Adrenal gland (tissue), 12 donors: ENCODE measurements around the gene CCDC197. TPM values are rescaled to one million over a fixed set of nuclear protein-coding genes. Genes with fewer than 3 reads are reported as not detected.
A peak's percentile ranks its signal among the peaks of the same experiment; 100 is the strongest.

ENCODE experiments used
- DNase-seq, 7 donors: peaks; one replicate each; pipeline ENCODE4 v3.0.0-alpha.2; 2019 to 2020
- H3K27ac ChIP-seq, 5 donors: fragments of 200-600 bp; sonication (generic) in 4 of 5; 1 replicate in 3 of 5; 2 replicates in 2 of 5; pipeline versions ENCODE4 v1.5.1 to v1.8.0; 2016 to 2020; ENCODE audit warnings: mild to moderate bottlenecking in 1 of 5
- H3K27me3 ChIP-seq: fragments of 200-600 bp; 2 replicates; pipeline ENCODE4 v1.8.0; 2021
- H3K36me3 ChIP-seq, 2 donors: fragments of 200-600 bp; replicated peaks in 1 of 2; 1 replicate in 1 of 2; 2 replicates in 1 of 2; pipeline versions ENCODE4 v1.5.1 to v1.8.0; 2018 to 2022
- H3K4me1 ChIP-seq, 2 donors: fragments of 200-600 bp; replicated peaks in 1 of 2; 1 replicate in 1 of 2; 2 replicates in 1 of 2; pipeline versions ENCODE4 v1.5.1 to v1.8.0; 2018 to 2021
- H3K4me3 ChIP-seq, 4 donors: fragments of 200-600 bp; sonication (generic) in 3 of 4; one replicate each; pipeline ENCODE4 v1.5.1; 2016 to 2018
- H3K9me3 ChIP-seq, 3 donors: fragments of 200-600 bp; sonication (generic) in 1 of 3; replicated peaks in 1 of 3; 1 replicate in 2 of 3; 2 replicates in 1 of 3; pipeline versions ENCODE4 v1.5.1 to v1.8.0; 2016 to 2021
- POLR2A ChIP-seq, 2 donors: fragments of 450-650 bp; IDR thresholded peaks; one replicate each; pipeline ENCODE4 v1.6.1; 2017; ENCODE audit warnings: antibody characterized with exemption in 2 of 2, mild to moderate bottlenecking in 2 of 2, moderate library complexity in 1 of 2
- WGBS, 4 donors: extraction: QIAGEN DNeasy Blood & Tissue Kit in 2 of 4; methylation state at CpG; one replicate each; pipeline versions ENCODE4 v1.1.5 to v1.1.7; 2013 to 2017; 5-methylcytosine and 5-hydroxymethylcytosine counted together
- intact Hi-C, 2 donors: fragments of 100-400 bp; cut with DNase I; formaldehyde crosslinking; loops; one replicate each; pipeline versions ENCODE4 v1.14.1 to v1.15.0; 2022 to 2023
- polyA plus RNA-seq, 3 donors: library from polyadenylated mRNA; stranded (reverse); fragments of 200-250 nt in 2 of 3; fragments of 350-450 nt in 1 of 3; fragmentation: Illumina TruSeq in 1 of 3; extraction: RNeasy Lipid Tissue Mini Kit (QIAGEN cat#74804) in 1 of 3; gene quantifications; one replicate each; pipeline ENCODE4 v1.2.3, GENCODE V29; 2013 to 2014
- total RNA-seq, 9 donors: library from RNA; depleted of rRNA in 4 of 9; stranded (reverse); fragments of >200 nt in 4 of 9; fragments of 120-200 nt in 1 of 9; fragmentation: NEBNext Ultra II Directional in 1 of 9; extraction: Animal tissue kit (Norgen Biotek cat#: 25700) in 1 of 9; gene quantifications; one replicate each; pipeline versions ENCODE4 v1.1.0 to v1.2.4, GENCODE V29; 2013 to 2023
- TF ChIP-seq, protein P1 (sequence below), 6 experiments: fragments of 450-650 bp in 4 of 6; fragments of 200-600 bp in 2 of 6; sonication (generic) in 1 of 6; IDR thresholded peaks; 1 replicate in 5 of 6; 2 replicates in 1 of 6; pipeline versions ENCODE4 v1.5.1 to v1.8.0; 2016 to 2021; ENCODE audit warnings: antibody characterized with exemption in 6 of 6, mild to moderate bottlenecking in 2 of 6, moderate library complexity in 1 of 6
- donor health status: healthy with polysubstance abuse.
- donor health status: Bipolar disorder and iron deficiency.
- donor health status: DM: yes; HTN: yes; CAD: no.
- donor health status: DM: no; HTN: no; CAD: no.
- donor health status: DM: no; HTN: no; CAD: no.
- donor health status: DM: yes; HTN: yes; CAD: no.

Gene CCDC197
- total and polyA plus RNA-seq, 12 donors: not detected

DNA sequence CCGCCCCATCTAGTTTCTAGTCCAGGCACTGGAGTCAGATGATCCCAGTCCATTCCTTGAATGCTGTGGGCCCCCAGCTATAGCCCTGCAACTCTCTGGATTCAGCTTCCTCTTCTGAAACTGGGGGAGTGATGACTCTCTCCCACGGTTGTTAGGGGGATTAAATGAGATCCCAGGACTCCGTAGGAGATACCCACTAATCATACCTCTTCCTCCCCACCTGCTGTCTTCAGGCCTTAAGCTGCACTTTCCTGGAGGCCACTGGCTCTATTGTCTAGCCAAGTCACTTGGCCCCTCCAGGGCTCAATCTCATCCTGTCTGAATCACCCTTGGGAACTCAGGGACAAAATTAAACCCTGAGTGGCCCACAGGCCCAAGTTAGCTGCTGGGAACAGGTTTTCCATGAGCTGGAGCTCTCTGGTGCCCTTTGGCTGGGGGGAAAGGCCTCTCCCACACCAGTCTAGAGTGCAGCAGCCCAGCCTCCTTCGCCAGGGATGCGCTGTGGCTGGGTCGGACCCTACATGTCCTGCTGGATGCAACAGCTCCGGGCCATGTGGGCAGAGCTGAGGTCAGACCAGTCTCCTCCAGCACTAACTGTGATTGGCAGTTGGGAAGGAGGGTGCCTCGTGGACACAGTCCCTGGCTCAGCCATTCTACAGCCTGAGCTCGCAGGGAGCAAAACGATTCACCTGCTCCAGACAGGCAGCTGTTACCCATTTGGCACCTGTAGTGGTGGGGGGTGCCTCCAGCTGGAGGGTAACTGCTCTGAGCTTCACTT is 14.7 kb upstream of the CCDC197 start:
- H3K36me3 ChIP-seq: no peaks in the 10 kb centered on the region
- no peak overlapping the region for H3K4me3 ChIP-seq
- DNase-seq: no peak
- TF ChIP-seq, protein P1, sequence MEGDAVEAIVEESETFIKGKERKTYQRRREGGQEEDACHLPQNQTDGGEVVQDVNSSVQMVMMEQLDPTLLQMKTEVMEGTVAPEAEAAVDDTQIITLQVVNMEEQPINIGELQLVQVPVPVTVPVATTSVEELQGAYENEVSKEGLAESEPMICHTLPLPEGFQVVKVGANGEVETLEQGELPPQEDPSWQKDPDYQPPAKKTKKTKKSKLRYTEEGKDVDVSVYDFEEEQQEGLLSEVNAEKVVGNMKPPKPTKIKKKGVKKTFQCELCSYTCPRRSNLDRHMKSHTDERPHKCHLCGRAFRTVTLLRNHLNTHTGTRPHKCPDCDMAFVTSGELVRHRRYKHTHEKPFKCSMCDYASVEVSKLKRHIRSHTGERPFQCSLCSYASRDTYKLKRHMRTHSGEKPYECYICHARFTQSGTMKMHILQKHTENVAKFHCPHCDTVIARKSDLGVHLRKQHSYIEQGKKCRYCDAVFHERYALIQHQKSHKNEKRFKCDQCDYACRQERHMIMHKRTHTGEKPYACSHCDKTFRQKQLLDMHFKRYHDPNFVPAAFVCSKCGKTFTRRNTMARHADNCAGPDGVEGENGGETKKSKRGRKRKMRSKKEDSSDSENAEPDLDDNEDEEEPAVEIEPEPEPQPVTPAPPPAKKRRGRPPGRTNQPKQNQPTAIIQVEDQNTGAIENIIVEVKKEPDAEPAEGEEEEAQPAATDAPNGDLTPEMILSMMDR (IDR thresholded peaks at IDR 0.05): no peak
- TF ChIP-seq POLR2A (IDR thresholded peaks at IDR 0.05): no peak
- H3K9me3 ChIP-seq: no peaks in the 10 kb centered on the region
- WGBS, 4 donors: 78 to 91% (median 87%) methylated on average over 6 to 10 of the region's 10 CpGs
- H3K27ac ChIP-seq: no peak overlapping the region
- intact Hi-C loops: no loop called here
- no peaks in the 10 kb centered on the region for H3K4me1 ChIP-seq
- H3K27me3 ChIP-seq: no peaks in the 10 kb centered on the region

DNA sequence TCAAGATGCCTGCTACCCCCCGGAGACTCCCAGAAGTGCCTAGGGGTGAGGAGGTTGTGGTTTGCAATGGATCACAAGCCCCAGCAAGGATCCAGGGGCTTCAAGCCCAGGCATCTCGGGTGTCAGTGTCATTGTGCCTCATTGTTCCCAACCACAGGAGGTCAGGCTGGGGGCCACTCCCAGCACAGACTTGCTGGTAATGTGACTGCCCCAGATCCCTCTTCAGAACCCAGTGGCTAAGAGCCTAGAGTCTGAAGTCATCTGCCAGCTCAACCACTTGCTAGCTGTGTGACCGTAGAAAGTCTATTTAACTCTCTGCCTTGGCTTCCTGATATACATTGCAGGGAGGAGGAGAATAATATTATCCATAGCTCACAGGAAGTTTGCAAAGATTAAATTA is 13.0 kb upstream of the CCDC197 start:
- no peaks in the 10 kb centered on the region for H3K4me1 ChIP-seq

DNA sequence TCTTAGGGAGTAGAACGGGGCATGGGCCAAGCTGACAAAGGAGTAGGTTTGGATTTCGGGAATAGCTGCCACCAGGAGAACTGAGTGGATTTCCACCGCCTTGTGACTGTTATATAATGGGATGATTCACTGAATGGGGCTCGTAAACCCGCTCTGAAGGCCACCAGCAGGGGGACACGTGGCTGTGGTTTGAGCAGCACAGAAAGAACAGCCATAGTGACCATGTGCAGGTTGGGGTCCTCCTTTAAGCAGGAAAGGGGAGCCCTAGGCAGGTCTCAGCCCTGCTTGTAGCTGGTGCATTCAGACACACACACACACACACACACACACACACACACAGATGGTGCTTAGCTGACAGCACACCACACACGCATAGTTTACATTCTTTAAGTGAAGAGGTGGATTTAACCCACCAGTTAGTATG is 12.1 kb upstream of the CCDC197 start:
- no peak for TF ChIP-seq POLR2A (IDR thresholded peaks at IDR 0.05)
- TF ChIP-seq, protein P1 (IDR thresholded peaks at IDR 0.05): peak; percentile 24 to 87 (median 71)
- Histone ChIP-seq H3K36me3 (no peaks in the 10 kb centered on the region), H3K4me1 (no peaks in the 10 kb centered on the region), H3K9me3 (no peaks in the 10 kb centered on the region), H3K4me3 (no peak overlapping the region), H3K27me3 (no peaks in the 10 kb centered on the region), H3K27ac (peak overlapping the region in 2 of 5 donors; percentile 60 to 89)
- WGBS, 4 donors: 32 to 36% (median 34%) methylated on average over 6 to 7 of the region's 7 CpGs
- intact Hi-C loops: no loop called here
- peak; percentile 87 to 93 (median 90) for DNase-seq

More for the DNA sequence above, 13.0 kb upstream of the CCDC197 start:
- no peaks in the 10 kb centered on the region for H3K27me3 ChIP-seq
- intact Hi-C loops: no loop called here
- no peak for TF ChIP-seq POLR2A (IDR thresholded peaks at IDR 0.05)
- TF ChIP-seq, protein P1 (IDR thresholded peaks at IDR 0.05): no peak
- no peak overlapping the region for H3K27ac ChIP-seq
- no peaks in the 10 kb centered on the region for H3K9me3 ChIP-seq
- DNase-seq: no peak
- 80 to 94% (median 87%) methylated on average over 1 to 3 of the region's 3 CpGs for whole genome bisulfite sequencing, 4 donors
- no peaks in the 10 kb centered on the region for H3K36me3 ChIP-seq
- no peak overlapping the region for H3K4me3 ChIP-seq

DNA sequence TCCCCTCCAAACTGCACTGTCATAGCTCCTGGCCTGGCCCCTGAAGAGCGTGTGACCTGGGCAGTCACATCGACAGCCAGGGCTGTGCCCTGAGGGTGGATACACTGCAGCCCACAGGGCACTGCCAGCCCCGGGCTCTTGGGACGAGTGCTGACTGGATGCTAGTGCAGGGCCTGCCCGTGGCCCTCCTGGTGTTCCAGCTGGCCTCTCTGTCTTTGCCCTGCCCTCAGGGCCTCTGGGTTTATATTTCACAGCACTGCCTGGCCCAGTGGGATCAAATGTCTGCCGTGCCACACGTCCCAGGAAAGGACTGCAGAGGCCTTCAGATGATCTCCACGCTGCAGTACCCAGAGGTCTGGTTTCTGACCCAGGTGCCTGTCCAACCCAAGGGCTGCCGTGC is 10.1 kb upstream of the CCDC197 start:
- no peak for DNase-seq
- H3K9me3 ChIP-seq: no peaks in the 10 kb centered on the region
- intact Hi-C loops: no loop called here
- H3K36me3 ChIP-seq: no peaks in the 10 kb centered on the region
- no peak for TF ChIP-seq POLR2A (IDR thresholded peaks at IDR 0.05)
- TF ChIP-seq, protein P1 (IDR thresholded peaks at IDR 0.05): no peak
- no peaks in the 10 kb centered on the region for H3K4me1 ChIP-seq
- WGBS, 4 donors: 76 to 84% (median 79%) methylated on average over 6 to 9 of the region's 9 CpGs
- H3K27me3 ChIP-seq: no peaks in the 10 kb centered on the region
- H3K4me3 ChIP-seq: no peak overlapping the region
- H3K27ac ChIP-seq: no peak overlapping the region
